HG02970 (cell line): ENCODE data around the gene EGFL8.

Experiments
- ATAC-seq: cut with Tn5 transposase; IDR thresholded peaks from one replicate; pipeline ENCODE4 v1.9.1; 2021; ENCODE audit warnings: mild to moderate bottlenecking, moderate library complexity, moderate number of reproducible peaks; ENCODE audit not compliant: unreplicated experiment, low FRiP score

Gene EGFL8

GRCh38 chr6:32146287-32146686 lies 18.1 kb upstream of the EGFL8 start:
- ATAC-seq, result no peak

DNA sequence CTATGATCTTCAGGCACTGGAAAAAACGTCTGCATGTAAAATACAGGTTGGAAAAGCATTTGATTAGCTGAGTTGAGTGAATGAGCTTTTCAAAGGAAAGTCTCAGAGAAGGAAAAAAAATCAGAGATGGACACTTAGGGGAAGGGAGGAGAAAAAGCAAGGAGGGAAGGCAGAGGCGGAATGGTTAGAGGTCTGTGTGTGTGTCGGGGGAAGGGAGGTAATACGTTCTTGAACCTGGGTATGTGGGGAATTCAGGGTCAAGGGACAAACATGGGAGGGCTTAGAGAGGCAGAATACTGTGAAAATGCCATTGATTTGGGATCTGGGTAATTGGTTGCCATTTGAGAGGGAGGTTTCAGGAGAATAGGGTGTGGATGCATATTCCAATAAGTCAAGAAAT lies 17.7 kb upstream of the EGFL8 start:
- no peak for ATAC-seq

DNA sequence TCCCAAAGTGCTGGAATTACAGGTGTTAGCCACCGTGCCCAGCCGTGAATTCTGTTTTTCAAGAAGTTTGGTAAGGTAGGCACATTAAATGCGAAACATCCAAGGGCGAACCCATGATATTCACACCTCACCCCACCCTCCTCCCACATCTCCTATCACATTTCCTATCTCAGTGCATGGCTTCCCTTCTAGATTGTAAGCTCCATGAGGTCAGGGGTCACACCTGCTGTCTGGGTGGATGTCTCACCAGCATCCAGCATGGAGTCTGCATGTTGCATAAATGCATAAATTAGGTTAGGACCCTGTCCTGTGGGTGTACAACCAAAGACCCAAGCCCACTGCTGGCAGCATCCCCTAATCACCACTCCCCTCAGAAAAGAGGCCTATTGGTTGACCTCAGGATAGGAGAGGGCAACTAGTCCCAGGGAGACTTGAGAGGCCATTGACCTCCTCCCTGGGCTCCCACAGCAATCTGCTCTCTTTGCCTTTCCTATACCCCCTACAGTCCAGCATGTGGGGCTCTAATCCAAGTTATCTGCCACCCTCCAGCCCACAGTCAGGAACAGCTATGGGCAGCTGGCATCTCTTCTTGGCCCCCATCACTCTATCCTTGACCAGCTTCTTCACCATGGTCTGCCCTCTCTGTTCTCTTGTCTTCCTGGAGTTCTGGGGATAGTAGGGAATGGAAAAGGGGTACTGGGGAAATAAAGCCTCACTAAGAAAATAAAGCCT lies 16.8 kb upstream of the EGFL8 start:
- ATAC-seq, result no peak

DNA sequence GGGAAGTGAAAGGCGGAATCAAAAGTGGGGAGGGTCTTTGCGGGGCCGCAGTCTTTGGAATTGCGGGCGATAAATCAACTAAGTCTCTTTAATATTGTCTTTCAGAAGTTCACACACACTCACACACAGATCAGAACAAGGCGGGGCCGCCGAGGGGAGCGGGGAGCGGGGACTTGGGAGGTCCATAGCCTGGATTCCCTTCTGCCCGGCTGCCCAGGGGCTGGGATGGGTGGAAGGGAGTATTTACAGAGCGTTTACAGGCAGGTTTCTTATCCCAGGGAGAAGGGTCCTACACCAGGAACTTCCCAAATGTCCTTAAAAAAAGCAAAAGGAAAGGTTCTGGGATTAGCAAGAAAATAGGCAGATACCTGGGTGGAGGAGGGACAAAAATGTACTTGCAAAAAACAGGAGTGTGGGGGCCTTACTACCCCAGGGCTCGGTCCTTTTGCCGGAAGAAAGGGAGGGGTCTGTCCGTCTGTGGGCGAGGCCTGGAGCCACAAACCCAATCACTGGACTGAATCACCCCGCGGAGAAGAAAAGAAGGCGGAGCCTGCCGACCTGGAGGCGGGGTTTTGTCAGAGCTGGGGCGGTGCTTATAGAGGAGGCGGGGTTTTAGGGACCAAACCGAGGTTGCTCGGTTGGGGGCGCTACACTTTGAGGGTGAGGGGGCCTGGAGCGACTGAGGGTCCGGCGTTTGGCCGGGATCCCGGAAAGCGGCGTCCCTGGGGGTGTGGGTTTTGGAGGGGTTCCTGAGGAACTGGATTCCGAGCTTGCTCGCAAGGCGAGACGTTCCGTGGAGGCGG lies 15.9 kb upstream of the EGFL8 start:
- no peak for ATAC-seq

DNA sequence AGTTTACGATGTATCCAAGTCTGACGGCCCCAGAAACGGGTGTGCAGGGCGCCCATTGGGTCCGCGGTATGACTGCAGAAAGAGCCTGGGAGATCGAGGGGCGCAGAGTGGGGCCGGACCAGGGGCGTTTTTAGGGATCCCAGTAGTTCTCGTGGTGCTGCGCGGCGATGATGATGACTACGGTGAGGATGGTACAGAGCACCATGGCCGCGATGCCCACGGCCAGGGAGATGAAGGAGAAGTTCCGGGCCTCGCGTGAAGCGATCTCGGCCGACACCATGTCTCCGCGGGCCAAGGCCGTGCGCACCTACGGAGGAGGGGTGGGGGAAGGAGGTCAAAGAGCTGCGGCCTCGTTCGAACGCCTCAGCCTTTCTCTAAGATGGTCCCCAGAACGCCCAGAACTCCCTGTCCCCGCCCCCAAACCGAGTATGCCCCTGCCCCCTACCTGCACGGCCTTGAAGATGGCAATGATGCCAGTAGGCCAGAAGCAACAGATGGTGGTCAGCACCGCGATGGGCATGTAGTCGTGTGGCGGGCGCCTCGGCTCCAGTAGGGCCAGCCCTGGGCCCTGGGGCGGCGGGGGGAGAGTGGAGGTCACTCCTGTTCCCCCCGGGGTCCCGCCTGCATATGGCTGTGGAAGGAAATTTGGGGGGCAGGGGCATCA lies 15.2 kb upstream of the EGFL8 start:
- ATAC-seq, result no peak

GRCh38 chr6:32149932-32150870 lies 14.2 kb upstream of the EGFL8 start:
- no peak for ATAC-seq

- ATAC-seq, result no peak
Observed at GRCh38 chr6:32151181-32151862, 13.1 kb upstream of the EGFL8 start.

DNA sequence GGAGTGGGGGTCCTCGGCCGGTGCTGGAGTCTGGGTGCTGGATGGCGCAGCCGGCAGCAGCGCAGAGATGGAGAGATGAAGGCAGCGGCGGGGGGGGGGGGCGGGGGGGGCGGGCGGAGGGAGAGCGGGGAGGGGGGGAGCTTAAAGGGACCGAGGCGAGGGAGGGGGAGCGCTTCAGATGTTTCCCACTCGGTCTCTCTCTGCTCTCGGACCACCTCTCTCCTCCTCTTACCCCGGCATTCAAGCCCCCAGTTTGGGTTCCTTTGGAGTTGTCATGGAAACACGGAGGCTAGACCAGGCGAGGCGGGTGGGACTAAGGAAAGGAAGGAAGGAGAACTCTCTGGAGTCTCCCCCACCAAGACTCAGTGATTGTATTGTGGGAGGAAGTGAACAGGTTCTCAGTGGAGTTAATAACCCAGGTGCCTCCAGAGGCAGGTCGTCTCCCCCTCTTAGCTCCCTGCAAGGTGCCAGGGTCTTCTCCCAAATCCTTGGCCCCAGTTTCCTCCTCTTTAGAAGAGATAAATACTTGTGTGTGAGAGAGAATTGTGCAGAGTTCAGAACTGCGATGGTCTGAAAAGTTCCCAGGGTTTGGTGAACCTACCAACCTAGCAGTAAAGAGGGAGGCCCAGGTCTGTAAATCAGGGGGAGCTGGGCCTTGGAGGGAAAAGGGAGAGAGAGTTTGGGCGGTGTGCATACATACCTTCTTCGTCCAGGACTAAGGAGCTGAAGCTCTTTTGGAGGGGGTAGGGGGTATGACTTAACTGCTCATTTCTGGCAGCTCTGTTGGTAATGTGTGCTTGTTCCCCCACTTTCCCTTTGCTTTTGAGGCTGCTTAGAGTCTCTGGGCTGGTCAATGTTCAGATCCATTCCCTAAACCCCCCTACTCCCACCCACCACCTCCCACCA lies 12.3 kb upstream of the EGFL8 start, which contains the start of gene PRRT1:
TSS of gene PRRT1 (minus strand) at position 77 of the 906 bp plus-strand sequence. CDS start 112 bp downstream, outside the sequence.
- no peak for ATAC-seq

- no peak for ATAC-seq
Observed at GRCh38 chr6:32152769-32153563, 11.4 kb upstream of the EGFL8 start.

- no peak for ATAC-seq
Observed at GRCh38 chr6:32153564-32154513, 10.6 kb upstream of the EGFL8 start, which contains the start of gene PPT2. PPT2 (plus strand) TSS chr6:32154141; CDS start chr6:32154595, 454 bp downstream.

DNA sequence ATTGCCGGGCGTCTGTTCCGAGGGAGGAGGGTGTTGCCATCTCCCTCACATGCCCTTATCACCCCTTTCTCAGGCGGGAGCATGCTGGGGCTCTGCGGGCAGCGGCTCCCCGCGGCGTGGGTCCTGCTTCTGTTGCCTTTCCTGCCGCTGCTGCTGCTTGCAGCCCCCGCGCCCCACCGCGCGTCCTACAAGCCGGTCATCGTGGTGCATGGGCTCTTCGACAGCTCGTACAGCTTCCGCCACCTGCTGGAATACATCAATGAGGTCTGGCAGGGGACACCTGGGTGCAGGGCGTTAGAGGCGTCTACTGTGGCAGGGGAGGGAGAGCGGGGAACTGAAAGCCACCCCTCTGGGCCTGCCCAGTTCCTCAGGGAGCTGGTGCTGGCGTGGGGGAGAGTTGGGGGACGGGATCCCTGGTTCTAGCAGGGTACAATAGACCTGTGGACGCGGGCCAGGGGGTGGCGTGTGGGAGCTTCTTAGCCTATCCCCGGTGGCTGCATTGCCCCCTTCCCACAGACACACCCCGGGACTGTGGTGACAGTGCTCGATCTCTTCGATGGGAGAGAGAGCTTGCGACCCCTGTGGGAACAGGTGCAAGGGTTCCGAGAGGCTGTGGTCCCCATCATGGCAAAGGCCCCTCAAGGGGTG lies 9.8 kb upstream of the EGFL8 start:
- ATAC-seq, result no peak

DNA sequence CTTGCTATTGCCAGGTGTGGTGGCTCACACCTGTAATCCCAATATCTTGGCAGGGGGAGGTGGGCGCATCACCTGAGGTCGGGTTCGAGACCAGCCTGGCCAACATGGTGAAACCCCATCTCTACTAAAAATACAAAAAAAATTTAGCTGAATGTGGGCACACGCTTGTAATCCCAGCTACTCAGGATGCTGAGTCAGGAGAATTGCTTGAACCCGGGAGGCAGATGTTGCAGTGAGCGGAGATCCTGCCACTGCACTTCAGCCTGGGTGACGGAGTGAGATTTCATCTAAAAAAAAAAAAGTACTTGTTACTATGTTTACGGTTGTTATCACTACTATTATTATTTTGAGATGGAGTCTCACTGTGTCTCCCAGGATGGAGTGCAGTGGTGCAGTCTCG lies 7.5 kb upstream of the EGFL8 start:
- no peak for ATAC-seq

DNA sequence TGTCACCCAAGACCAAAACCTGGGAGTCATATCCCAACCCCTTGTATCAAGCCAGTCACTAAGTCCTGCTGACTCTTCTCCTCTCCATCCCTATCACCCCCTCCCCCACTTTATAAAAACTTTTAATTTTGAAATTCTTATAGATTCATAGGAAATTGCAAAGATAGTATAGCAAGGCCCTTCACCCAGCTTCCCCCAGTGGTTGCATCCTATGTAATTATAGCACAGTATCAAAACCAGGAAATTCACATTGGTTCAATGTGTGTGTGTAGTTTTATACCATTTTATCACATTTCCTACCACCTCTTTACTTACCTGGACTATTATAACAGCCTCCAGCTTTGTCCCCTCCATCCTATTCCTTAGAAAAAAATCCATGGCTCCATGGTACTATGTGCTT lies 6.3 kb upstream of the EGFL8 start:
- no peak for ATAC-seq

DNA sequence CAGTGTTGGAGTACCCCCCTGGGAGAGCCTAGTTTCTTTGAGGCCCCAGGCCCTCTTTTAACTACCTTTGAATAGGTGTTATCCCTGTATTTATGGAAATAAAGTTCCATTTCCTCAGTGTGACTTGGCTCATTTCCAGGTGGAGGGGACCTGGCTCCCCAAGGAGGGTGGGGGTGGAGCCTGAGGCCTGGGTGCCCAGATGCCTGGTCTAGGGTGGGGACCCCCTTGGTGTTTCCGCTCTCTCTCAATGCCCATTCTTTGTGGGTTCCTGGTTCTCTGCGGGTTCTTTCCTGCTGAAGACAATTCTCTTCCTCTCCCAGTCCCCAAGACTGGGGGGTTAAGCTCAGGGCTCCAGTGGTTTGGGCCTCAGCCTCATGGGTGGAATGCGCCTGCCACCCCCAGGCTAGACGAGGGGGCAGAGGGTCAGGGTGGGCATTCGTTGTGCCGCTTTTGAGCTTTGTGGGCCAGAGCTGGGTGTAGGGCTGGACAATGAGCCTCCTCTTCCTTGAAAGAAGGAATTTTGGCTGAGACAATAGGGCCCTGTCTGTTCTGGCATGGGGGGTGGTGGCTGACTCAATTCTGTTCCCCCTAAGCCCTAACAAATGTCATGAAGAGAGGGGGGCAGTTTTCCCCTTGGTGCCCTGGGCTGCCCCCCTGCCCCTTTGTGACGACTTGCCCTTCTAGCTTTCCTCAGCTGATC lies 686 bp upstream of the EGFL8 start:
- no peak for ATAC-seq

DNA sequence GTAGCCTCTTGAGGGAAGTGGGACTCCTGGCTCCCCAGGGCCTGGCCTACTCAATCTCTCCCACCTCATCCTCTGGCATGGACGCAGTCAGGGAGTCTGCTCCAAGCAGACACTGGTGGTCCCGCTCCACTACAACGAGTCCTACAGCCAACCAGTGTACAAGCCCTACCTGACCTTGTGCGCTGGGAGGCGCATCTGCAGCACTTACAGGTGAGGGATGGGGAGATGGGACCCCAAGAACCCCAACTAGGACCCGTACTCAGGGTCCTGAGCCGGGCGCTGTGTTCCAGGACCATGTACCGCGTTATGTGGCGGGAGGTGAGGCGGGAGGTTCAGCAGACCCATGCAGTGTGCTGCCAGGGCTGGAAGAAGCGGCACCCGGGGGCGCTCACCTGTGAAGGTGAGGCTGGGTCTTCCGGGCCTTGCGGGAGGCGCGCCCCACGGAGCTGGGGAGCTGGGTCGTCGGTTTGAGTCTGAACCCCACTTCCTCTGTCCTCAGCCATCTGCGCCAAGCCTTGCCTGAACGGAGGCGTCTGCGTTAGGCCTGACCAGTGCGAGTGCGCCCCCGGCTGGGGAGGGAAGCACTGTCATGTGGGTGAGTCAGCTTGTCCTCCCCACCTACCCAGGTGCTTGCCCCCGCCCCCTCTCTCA lies 2.1 kb downstream of the EGFL8 start:
- ATAC-seq, result no peak
